ENCODE measurements around the gene PGM2L1.
A peak's percentile ranks its signal among the peaks of the same experiment; 100 is the strongest.

PGM2L1 gene

DNA sequence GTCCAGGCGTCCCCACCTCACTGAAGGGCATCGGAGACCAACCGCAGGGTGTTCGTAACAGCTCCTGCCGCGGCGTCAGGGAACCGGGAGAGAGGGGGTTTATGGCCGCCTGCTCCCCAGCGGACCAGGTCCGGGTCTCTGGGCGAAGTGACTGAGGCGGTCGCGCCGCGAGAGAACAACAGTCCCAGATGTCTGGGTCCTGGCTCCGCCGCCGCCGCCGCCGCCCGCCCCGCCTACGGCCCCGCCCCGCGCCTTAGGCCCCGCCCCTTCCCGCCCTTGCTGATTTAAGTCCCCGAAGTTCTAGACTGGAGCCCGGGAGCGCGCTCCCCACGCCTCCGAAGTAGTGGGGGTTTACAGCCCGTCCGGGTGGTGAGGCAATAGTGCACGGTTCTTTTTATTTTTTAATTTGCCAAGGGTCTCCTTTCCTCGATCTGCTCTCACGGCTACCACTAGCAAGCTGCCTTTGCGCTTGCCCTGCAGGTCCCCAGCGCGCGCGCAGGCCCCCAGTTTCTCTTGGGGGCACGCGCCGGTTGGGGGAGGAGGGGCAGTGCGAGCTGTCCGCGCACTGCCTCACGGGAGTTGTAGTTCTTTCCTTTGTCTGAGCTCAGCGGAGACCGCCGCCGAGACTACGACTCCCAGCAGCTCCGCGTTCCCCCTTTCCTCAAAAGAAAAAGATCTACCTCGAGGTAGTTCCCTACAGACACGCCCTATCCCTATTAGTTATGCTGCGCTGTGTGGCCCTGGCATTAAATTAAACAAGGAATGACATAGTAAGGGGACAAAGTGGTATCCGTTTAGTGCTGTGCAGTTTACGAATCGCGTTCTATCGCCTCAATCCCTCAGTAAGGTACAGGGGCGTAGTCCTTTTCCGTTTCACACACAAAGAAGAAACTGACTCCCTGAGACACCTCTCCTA is at the start of gene PGM2L1:
TSS of gene PGM2L1 (minus strand) at position 190 of the 916 bp plus-strand sequence. CDS start 272 bp downstream, outside the sequence.
- Histone ChIP-seq H3K36me3 (ENCODE audit: control insufficient read depth, insufficient read depth, low read length) (no peaks in the 10 kb centered on the region), H3K4me1 (ENCODE audit: control insufficient read depth, insufficient read depth, low read length) (no peaks in the 10 kb centered on the region), H3K4me3 (ENCODE audit: low read length) (peak within 1 kb of the TSS; percentile 94), H3K9ac (ENCODE audit: low read length) (peak within 1 kb of the TSS; percentile 81), H3K9me3 (ENCODE audit: control insufficient read depth, low read length) (no peaks in the 10 kb centered on the region), H3K27me3 (ENCODE audit: control insufficient read depth, insufficient read depth, low read length) (no peaks in the 10 kb centered on the region)

DNA sequence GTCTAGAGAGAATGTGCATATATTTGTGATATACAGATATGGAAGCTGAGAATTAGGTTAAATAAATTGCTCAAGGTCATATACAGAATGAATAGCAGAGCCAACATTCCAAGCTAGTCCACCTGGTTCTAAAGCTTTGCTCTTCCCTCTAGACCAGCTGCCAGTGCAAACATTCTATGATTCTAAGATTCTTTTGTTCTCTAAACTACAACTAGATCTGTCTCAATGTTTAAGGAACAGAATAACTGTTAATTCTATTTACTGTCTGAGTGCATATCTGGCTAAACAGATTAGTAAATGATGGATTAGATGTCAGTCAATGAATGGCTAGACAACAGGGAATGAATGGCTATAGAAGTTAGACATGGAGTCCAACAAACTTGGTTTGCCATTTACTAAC is 49.5 kb upstream of the PGM2L1 start:
- Histone ChIP-seq H3K9ac (ENCODE audit: low read length) (no peak overlapping the region), H3K9me3 (ENCODE audit: control insufficient read depth, low read length) (no peaks in the 10 kb centered on the region), H3K4me1 (ENCODE audit: control insufficient read depth, insufficient read depth, low read length) (peaks cover 10% of the 10 kb centered on the region)

DNA sequence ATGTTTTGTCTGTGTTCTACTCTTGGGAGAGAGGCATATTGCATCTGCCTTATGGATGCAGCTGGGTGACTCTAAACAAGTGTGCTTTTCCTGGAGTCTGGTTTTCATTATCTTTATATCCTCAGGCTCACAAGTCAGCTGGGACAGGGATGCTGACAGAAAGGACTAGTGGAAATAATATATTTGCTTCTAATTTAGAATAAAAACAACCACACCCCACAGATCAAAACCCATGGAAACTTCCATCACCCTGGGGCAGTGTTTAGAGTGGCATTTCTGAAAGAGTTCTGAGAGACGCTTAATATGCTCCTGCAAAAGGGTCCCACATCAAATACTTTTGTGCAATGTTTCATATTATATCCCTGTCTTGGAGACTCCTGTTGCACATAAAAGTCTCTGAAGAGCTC is 48.3 kb upstream of the PGM2L1 start:
- Histone ChIP-seq H3K4me1 (ENCODE audit: control insufficient read depth, insufficient read depth, low read length) (peaks cover 17% of the 10 kb centered on the region), H3K9ac (ENCODE audit: low read length) (no peak overlapping the region), H3K27me3 (ENCODE audit: control insufficient read depth, insufficient read depth, low read length) (no peaks in the 10 kb centered on the region), H3K36me3 (ENCODE audit: control insufficient read depth, insufficient read depth, low read length) (no peaks in the 10 kb centered on the region), H3K4me3 (ENCODE audit: low read length) (no peak overlapping the region), H3K9me3 (ENCODE audit: control insufficient read depth, low read length) (no peaks in the 10 kb centered on the region)

More for the DNA sequence above, 49.5 kb upstream of the PGM2L1 start:
- Histone ChIP-seq H3K36me3 (ENCODE audit: control insufficient read depth, insufficient read depth, low read length) (no peaks in the 10 kb centered on the region), H3K4me3 (ENCODE audit: low read length) (no peak overlapping the region), H3K27me3 (ENCODE audit: control insufficient read depth, insufficient read depth, low read length) (no peaks in the 10 kb centered on the region)

DNA sequence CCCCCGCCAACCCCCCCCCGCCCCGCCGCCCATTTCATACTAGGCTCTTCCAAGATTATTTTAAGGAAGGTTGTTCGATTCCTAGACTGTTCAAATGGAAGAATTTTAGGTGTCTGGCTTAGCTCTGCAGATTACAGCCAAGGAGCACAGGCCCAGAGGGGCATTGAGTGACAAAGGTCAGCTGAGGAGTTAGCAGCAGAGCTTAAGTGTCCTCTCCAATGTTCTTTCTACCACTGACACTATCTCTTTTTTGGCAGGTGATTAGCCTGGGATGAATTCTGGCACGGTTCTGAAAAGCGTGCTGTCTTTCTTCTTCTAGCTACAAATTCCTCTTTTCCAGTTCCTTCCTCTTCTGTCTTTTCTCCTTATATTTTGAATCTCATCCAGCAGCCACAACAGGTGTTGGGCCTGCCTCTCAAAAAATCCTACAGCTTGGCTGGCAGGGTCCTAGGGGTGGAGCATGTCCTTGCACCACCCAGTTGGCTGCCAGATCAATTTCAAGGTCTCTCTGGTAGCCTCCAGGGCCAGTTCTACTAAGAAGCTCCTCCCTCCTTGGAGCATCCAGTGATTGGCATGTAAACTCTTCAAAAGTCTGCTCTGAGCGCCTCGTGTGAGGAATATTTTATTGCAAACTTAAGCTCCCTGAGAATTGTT is 46.1 kb upstream of the PGM2L1 start:
- Histone ChIP-seq H3K9ac (ENCODE audit: low read length) (no peak overlapping the region), H3K4me1 (ENCODE audit: control insufficient read depth, insufficient read depth, low read length) (peaks cover 17% of the 10 kb centered on the region), H3K4me3 (ENCODE audit: low read length) (no peak overlapping the region)

DNA sequence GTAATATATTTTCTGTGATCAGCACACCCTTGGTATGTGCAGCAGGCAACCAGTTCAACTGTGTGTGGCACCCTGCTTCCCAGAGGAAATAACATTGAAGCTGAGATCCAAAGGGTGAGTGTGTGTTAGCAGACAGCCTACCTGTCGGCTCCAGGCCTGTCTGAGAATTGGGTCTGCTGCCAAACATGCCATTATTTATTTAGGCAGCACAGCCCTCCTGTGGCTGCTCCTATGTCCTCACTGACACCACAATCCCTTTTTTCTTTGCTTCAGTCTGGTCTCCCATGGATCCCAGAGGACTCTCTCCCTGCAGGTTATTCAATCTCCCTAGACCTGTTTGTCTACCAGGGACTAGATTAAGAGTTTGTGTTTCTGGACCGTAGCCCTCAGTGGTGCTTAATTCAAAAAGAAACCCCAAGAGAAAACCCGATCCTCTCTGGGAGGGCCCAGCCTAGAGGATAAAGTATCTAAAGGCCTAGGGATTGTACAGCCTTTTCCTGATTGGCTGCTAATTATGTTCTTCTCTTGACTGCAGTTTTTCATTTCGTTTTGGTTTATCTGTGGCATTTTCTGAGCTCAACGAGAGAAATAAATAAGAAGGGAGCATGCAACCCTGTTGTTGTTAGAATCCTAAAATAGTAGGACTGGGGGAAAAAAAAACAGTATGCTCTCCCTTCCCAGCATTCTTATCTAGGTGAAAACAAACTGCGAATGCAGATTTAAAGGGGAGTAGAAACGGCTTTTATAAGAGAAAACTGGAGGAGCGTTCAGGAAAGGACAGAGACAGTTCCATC is 45.0 kb upstream of the PGM2L1 start:
- H3K9me3 ChIP-seq (ENCODE audit: control insufficient read depth, low read length) = no peaks in the 10 kb centered on the region
- H3K9ac ChIP-seq (ENCODE audit: low read length) = no peak overlapping the region
- no peak overlapping the region for H3K4me3 ChIP-seq (ENCODE audit: low read length)
- peaks cover 17% of the 10 kb centered on the region for H3K4me1 ChIP-seq (ENCODE audit: control insufficient read depth, insufficient read depth, low read length)
- no peaks in the 10 kb centered on the region for H3K27me3 ChIP-seq (ENCODE audit: control insufficient read depth, insufficient read depth, low read length)
- H3K36me3 ChIP-seq (ENCODE audit: control insufficient read depth, insufficient read depth, low read length) = no peaks in the 10 kb centered on the region

More for the DNA sequence above, 46.1 kb upstream of the PGM2L1 start:
- H3K36me3 ChIP-seq (ENCODE audit: control insufficient read depth, insufficient read depth, low read length) = no peaks in the 10 kb centered on the region
- H3K27me3 ChIP-seq (ENCODE audit: control insufficient read depth, insufficient read depth, low read length) = no peaks in the 10 kb centered on the region
- H3K9me3 ChIP-seq (ENCODE audit: control insufficient read depth, low read length) = no peaks in the 10 kb centered on the region

DNA sequence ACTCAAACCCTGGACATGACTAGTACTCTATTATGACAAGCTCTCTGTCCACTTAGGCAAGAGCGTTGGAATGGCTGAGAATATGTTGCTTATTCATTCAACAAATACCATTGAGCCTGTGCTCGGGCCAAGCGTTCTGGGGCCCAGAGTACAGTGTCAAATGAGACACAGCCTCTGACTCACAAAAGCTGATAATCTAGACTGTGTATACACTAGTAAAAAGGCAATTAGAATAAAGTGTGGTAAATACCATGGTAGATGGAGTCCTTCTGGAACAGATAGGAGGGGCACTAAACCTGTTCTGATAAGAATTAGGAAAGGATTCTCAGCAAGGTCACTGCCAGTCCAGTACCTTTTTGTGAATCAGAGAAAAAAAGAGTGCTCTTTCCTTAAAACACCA is 44.4 kb upstream of the PGM2L1 start:
- Histone ChIP-seq H3K27me3 (ENCODE audit: control insufficient read depth, insufficient read depth, low read length) (no peaks in the 10 kb centered on the region), H3K4me3 (ENCODE audit: low read length) (no peak overlapping the region), H3K4me1 (ENCODE audit: control insufficient read depth, insufficient read depth, low read length) (peaks cover 17% of the 10 kb centered on the region), H3K9me3 (ENCODE audit: control insufficient read depth, low read length) (no peaks in the 10 kb centered on the region), H3K36me3 (ENCODE audit: control insufficient read depth, insufficient read depth, low read length) (no peaks in the 10 kb centered on the region), H3K9ac (ENCODE audit: low read length) (no peak overlapping the region)

DNA sequence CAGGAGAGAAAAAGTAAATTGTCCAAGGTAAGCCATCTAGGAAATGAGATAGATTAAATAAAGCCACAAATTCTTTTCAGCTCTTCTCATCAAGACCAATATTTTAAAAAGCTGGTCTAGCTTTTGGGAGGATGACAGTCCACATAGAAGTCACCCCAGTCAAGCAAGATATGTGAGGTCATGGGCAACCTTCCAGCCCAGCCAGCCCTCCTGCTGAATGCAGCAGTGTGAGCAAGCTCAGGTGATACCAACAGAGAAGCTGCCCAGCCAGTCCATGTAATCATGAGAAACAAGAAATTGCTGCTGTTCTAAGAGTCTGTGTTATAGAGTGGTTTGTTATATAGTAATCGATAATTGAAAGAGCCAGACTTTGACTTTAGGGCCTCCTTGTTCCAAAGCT is 40.4 kb upstream of the PGM2L1 start:
- Histone ChIP-seq H3K36me3 (ENCODE audit: control insufficient read depth, insufficient read depth, low read length) (no peaks in the 10 kb centered on the region), H3K9me3 (ENCODE audit: control insufficient read depth, low read length) (no peaks in the 10 kb centered on the region), H3K4me3 (ENCODE audit: low read length) (no peak overlapping the region), H3K4me1 (ENCODE audit: control insufficient read depth, insufficient read depth, low read length) (peaks cover 17% of the 10 kb centered on the region), H3K9ac (ENCODE audit: low read length) (no peak overlapping the region), H3K27me3 (ENCODE audit: control insufficient read depth, insufficient read depth, low read length) (no peaks in the 10 kb centered on the region)

DNA sequence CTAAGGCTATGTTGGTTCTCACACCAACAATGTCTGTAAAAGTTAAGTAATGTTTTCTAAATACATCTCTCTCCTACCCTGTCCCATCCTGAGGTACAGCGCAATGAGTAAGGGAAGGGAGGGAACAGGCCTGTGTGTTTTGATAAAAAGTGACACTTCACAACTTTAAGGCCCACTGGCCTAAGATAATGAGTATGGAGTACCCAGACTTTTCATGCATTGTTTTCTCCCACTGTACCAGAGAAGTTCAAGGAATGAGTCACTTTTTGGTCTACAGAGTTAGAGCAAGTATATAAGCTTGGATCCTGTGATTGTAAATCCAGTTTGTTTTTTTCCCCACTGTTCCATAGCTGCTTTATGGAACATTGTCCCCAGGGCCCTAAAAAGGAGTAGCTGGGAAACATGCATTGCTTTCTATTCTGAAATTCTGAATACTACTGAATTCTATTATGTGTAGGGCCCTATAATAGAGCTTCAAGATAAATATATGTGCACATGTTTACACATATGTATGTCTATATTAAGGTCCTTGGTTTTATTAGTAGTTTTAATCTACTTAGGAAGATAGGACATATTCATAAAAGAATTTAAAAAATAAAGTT is 39.3 kb upstream of the PGM2L1 start:
- Histone ChIP-seq H3K4me1 (ENCODE audit: control insufficient read depth, insufficient read depth, low read length) (peaks cover 5% of the 10 kb centered on the region), H3K27me3 (ENCODE audit: control insufficient read depth, insufficient read depth, low read length) (no peaks in the 10 kb centered on the region), H3K4me3 (ENCODE audit: low read length) (no peak overlapping the region), H3K36me3 (ENCODE audit: control insufficient read depth, insufficient read depth, low read length) (no peaks in the 10 kb centered on the region), H3K9ac (ENCODE audit: low read length) (no peak overlapping the region), H3K9me3 (ENCODE audit: control insufficient read depth, low read length) (no peaks in the 10 kb centered on the region)

DNA sequence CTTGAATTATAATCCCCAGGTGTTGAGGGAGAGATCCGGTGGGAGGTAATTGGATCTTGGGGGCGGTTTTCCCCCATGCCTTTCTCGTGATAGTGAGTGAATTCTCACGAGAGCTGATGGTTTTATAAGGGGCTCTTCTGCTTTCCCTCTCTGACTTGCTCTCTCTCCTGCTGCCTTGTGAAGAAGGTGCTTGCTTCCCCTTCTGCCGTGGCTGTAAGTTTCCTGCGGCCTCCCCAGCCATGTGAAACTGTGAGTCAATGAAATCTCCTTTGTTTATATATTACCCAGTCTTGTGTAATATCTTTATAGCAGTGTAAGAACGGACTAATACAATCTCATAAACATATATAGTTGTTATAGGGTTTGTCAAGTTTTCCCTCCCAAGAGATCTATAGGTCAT is 36.3 kb upstream of the PGM2L1 start:
- H3K4me1 ChIP-seq (ENCODE audit: control insufficient read depth, insufficient read depth, low read length) = no peaks in the 10 kb centered on the region

DNA sequence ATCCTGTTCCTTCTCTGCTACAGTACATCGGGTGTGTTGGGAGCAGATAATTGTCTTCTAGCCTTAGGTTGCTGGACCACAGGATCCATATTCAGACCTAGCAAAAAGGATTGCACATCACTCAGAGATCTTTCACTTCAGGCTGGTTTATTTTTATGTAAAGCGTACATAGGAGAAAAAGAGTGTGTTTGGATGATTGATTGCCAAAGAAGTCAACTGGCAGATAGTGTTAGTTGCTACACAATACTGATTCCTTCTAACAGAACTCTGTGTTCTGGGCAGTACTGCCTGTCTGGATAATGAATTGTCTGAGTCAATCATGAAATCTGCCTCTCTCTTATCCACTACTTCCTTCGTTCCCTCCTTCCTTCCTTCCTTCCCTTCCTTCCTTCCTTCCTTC is 31.0 kb upstream of the PGM2L1 start:
- Histone ChIP-seq H3K36me3 (ENCODE audit: control insufficient read depth, insufficient read depth, low read length) (no peaks in the 10 kb centered on the region), H3K9me3 (ENCODE audit: control insufficient read depth, low read length) (no peaks in the 10 kb centered on the region), H3K9ac (ENCODE audit: low read length) (no peak overlapping the region), H3K27me3 (ENCODE audit: control insufficient read depth, insufficient read depth, low read length) (no peaks in the 10 kb centered on the region), H3K4me3 (ENCODE audit: low read length) (no peak overlapping the region), H3K4me1 (ENCODE audit: control insufficient read depth, insufficient read depth, low read length) (no peaks in the 10 kb centered on the region)

More for the DNA sequence above, 36.3 kb upstream of the PGM2L1 start:
- no peaks in the 10 kb centered on the region for H3K27me3 ChIP-seq (ENCODE audit: control insufficient read depth, insufficient read depth, low read length)
- H3K36me3 ChIP-seq (ENCODE audit: control insufficient read depth, insufficient read depth, low read length) = no peaks in the 10 kb centered on the region
- no peaks in the 10 kb centered on the region for H3K9me3 ChIP-seq (ENCODE audit: control insufficient read depth, low read length)
- H3K4me3 ChIP-seq (ENCODE audit: low read length) = no peak overlapping the region
- H3K9ac ChIP-seq (ENCODE audit: low read length) = no peak overlapping the region

DNA sequence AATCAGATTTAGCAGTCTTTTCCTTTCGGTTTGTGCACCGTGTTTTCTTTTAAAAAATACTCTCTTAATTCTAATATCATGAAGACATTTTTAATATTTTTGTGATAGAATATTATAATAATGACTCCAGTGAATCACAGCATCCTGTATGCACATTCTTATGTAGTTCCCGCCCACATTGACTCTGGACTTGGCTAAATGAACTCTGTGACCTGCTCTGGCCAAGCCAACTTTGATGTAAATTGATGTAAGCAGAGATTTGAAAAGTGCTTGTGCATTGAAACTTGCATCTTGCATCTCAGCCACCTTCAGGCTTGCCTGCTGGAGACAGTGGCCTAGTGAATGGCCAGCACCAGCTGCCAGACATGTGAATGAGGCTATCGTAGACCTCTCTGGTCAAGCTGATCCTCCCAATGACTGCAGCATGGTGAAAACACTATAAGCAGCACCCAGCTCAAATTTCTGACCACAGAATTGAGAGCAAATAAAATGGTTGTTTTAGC is 29.2 kb upstream of the PGM2L1 start:
- H3K4me3 ChIP-seq (ENCODE audit: low read length) = no peak overlapping the region
- no peaks in the 10 kb centered on the region for H3K27me3 ChIP-seq (ENCODE audit: control insufficient read depth, insufficient read depth, low read length)
- H3K36me3 ChIP-seq (ENCODE audit: control insufficient read depth, insufficient read depth, low read length) = no peaks in the 10 kb centered on the region
- H3K4me1 ChIP-seq (ENCODE audit: control insufficient read depth, insufficient read depth, low read length) = no peaks in the 10 kb centered on the region
- H3K9me3 ChIP-seq (ENCODE audit: control insufficient read depth, low read length) = no peaks in the 10 kb centered on the region
- H3K9ac ChIP-seq (ENCODE audit: low read length) = no peak overlapping the region

Measured in mucosa of stomach (tissue), 1 donor.